Mesothelial cell of epicardium (in vitro differentiated cells): ENCODE measurements around the gene DNAJC11. TPM values are rescaled to one million over a fixed set of nuclear protein-coding genes. Genes with fewer than 3 reads are reported as not detected.

Source experiments
- DNase-seq, 2 experiments: peaks; one replicate each; pipeline ENCODE4 v3.0.0; 2021; ENCODE audit warnings: low spot score in 2 of 2; ENCODE audit not compliant: unreplicated experiment in 2 of 2
- H3K27ac Mint-ChIP-seq: 2 replicates; pipeline ENCODE4 v1.8.0; 2021; ENCODE audit warnings: mixed read lengths
- H3K27me3 Mint-ChIP-seq: 2 replicates; pipeline ENCODE4 v1.8.0; 2021; ENCODE audit warnings: low read depth, mixed read lengths
- H3K36me3 Mint-ChIP-seq: 2 replicates; pipeline ENCODE4 v1.8.0; 2021; ENCODE audit warnings: mixed read lengths
- H3K4me1 Mint-ChIP-seq: 2 replicates; pipeline ENCODE4 v1.8.0; 2021; ENCODE audit warnings: mixed read lengths
- H3K4me3 Mint-ChIP-seq: 2 replicates; pipeline ENCODE4 v1.8.0; 2021; ENCODE audit warnings: mild to moderate bottlenecking, moderate library complexity, mixed read lengths
- H3K9me3 Mint-ChIP-seq: 2 replicates; pipeline ENCODE4 v1.8.0; 2021; ENCODE audit warnings: mixed read lengths
- total RNA-seq: library from RNA; stranded (reverse); gene quantifications from 3 replicates; pipeline ENCODE4 v1.2.1, GENCODE V29; 2021
- TF ChIP-seq, protein P1 (sequence below): fragments of 200-600 bp; sonication (generic); IDR thresholded peaks from one replicate; pipeline ENCODE4 v1.5.0; 2021; ENCODE audit warnings: antibody characterized with exemption; ENCODE audit not compliant: unreplicated experiment

Gene DNAJC11
- total RNA-seq, 1 donor from 2014 or later: 63.4 TPM

DNA sequence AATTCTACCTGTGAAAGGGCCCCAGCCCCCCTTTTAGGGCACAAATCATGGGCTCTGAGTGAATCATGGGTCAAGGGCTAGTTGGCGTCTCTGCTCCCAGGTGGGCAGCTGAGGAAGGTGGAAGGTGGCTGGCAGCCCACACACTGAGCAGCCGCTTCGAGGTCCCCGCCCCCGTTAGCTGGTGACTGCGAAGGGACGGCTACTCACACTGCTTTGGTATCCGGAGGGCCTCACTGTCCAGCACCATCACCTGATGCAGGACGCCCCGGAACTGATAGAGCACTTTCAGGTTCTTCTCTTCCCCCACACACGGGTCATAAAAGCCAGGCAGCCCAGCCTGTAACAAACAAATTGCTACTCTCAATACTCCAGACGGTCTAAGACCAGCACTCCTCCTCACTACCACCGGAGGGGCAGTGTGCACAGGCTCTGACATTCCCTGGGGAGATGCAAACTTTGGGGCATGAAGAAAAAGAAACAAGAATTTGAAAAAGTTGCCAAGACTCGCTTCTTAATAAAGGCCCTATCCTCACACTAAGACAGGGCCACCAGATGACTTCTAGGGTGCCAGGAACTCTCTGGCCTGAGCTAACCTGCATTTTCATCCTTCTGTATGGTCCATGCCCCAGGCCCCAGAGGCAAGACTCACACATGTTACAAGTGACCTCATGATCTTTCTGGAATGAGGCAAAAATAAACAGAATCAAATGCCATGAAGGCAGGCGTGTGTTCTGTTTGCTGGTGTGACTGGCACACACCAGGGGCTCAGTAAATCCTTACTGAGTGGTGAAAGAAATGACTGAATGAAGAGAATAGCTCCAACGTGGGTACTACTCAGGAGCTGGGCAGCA, 65.5 kb downstream of the DNAJC11 start:
- Mint-ChIP-seq H3K9me3 (no peaks in the 10 kb centered on the region), H3K27me3 (no peaks in the 10 kb centered on the region), H3K4me3 (no peak overlapping the region), H3K36me3 (peaks cover 22% of the 10 kb centered on the region), H3K4me1 (no peaks in the 10 kb centered on the region), H3K27ac (no peak overlapping the region)
- TF ChIP-seq, protein P1, sequence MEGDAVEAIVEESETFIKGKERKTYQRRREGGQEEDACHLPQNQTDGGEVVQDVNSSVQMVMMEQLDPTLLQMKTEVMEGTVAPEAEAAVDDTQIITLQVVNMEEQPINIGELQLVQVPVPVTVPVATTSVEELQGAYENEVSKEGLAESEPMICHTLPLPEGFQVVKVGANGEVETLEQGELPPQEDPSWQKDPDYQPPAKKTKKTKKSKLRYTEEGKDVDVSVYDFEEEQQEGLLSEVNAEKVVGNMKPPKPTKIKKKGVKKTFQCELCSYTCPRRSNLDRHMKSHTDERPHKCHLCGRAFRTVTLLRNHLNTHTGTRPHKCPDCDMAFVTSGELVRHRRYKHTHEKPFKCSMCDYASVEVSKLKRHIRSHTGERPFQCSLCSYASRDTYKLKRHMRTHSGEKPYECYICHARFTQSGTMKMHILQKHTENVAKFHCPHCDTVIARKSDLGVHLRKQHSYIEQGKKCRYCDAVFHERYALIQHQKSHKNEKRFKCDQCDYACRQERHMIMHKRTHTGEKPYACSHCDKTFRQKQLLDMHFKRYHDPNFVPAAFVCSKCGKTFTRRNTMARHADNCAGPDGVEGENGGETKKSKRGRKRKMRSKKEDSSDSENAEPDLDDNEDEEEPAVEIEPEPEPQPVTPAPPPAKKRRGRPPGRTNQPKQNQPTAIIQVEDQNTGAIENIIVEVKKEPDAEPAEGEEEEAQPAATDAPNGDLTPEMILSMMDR: no peak
- no peak for DNase-seq

DNA sequence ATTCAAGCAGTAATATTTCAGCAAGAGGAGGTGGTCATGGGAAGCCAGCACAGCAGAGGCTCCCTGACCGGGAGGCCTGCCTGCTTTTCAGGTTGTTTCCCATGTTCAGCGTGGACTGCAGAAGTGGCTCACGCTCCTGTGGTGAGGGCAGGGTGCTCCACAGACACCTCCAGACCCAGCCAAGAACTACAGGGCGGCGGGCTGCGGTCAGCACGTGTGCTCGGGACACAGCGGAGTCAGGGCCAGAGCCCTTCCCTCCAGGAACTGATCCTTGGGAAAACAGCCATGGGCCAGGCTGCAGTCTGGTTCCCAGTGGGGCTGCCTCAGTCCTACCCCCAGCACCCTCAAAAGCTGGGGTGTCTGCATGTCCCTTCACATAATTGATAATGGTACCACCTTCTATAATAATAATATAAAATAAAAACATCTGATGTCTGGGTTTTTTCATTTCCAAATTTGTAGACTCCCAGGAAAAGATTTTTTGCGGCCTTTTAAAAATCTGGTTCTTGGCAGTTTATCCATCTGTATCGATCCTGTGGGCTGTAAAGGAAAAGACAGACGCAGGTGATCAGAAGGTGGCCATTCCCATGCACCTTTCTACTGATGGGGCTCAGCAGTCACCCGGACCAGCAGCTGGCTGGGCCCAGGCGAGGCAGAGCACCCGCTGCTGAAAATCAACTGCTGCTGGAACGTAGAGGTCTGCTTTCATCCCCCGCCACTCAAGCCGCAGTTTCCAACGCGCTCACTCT, 66.3 kb downstream of the DNAJC11 start:
- Mint-ChIP-seq H3K36me3 (peaks cover 20% of the 10 kb centered on the region), H3K27ac (peak overlapping the region; percentile 22), H3K4me1 (no peaks in the 10 kb centered on the region), H3K9me3 (no peaks in the 10 kb centered on the region), H3K27me3 (no peaks in the 10 kb centered on the region), H3K4me3 (no peak overlapping the region)
- no peak for DNase-seq
- TF ChIP-seq, protein P1: no peak

DNA sequence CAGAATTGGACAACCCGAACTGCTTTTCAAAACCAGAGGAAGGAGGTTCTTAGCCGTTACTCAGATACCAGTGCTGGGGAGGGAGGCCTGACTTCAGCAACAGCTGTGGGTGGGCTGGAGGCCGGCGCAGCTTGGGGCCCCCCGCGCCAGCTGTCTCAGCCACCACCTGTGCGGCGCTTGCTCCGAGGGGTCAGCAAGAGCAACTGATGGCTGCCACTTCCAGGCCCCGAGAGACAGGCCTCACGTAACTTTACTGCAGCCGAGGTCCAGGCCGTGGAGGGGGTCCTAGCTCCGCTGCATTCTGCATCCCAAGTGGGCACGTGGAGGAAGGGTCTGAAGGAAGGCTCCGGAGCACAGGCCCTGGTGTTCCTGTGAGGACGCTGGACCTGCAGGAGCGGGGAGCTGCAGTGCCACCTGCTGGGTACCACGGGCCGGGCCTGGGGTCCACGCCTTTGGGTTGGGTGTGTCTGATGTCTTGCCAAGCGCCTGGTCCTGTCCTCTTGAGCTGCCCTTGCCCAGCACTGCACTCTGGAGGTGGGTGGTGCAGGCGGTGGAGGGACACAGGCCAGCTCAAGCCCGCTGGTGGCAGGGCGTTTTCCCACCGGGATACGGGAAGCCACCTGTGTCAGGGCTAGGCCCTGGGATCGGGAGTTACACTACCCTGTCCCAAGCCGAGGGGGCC, 67.1 kb downstream of the DNAJC11 start:
- H3K4me3 Mint-ChIP-seq: no peak overlapping the region
- no peaks in the 10 kb centered on the region for H3K4me1 Mint-ChIP-seq
- peaks cover 23% of the 10 kb centered on the region for H3K36me3 Mint-ChIP-seq
- peak in 1 of 2 experiments; percentile 57 for DNase-seq
- H3K27me3 Mint-ChIP-seq: no peaks in the 10 kb centered on the region
- TF ChIP-seq, protein P1: no peak
- peak overlapping the region; percentile 22 for H3K27ac Mint-ChIP-seq
- no peaks in the 10 kb centered on the region for H3K9me3 Mint-ChIP-seq

DNA sequence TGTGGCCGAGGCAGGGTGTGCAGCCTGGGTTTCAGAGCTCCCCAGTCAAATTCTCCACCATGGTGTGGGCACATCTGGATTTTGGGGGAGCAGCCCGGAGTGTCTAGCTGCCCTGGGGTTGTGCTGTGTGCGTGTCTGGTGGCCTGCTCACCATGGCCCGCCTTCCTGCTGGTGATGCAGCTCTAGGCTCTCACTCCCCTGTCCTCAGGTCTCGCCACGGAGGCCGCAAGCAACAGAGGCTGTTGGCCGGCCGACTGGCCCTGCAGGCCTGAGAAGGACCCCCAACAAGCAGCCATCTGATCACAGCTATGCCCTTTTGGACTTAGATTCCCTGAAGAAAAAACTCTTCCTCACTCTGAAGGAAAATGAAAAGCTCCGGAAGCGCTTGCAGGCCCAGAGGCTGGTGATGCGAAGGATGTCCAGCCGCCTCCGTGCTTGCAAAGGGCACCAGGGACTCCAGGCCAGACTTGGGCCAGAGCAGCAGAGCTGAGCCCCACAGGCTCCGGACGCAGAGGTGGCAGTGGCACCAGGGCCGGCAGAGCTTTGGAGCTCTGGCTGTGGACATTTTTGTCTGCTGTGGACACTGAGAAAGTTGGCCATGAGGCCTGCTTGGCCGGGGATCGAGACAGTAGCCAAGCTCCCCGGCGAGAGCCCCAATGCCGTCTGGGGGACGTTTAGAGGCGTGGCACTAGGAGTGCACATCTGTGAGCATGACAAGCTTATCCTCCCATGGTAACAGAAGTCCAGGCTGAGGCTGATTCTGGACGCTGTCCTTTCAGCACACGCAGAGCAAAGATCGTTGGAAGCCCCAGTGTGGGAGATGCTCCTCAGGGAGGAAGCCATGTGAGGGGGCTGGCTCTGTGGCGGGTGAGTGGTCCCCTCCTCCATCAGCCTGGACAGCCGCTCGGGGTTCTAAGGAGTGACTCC, 68.8 kb downstream of the DNAJC11 start:
- H3K36me3 Mint-ChIP-seq: peaks cover 22% of the 10 kb centered on the region
- H3K27ac Mint-ChIP-seq: no peak overlapping the region
- no peaks in the 10 kb centered on the region for H3K9me3 Mint-ChIP-seq
- no peak for DNase-seq
- TF ChIP-seq, protein P1: no peak
- no peak overlapping the region for H3K4me3 Mint-ChIP-seq
- H3K27me3 Mint-ChIP-seq: no peaks in the 10 kb centered on the region
- no peaks in the 10 kb centered on the region for H3K4me1 Mint-ChIP-seq

DNA sequence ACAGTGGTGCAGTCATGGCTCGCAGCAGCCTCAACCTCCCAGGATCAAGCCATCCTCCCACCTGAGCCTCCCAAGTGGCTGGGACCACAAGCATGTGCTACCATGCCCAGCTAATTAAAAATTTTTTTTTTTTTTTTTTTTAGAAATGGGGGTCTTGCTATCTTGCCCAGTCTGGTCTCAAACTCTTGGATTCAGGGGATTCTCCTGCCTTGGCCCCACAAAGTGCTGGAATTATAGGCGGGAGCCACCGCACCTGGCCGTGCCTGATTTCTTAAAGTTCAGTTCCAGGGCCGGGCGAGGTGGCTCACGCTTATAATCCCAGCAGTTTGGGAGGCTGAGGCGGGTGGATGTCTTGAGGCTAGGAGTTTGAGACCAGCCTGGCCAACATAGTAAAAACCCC, 70.6 kb downstream of the DNAJC11 start:
- Mint-ChIP-seq H3K4me3 (no peak overlapping the region), H3K27me3 (no peaks in the 10 kb centered on the region), H3K9me3 (no peaks in the 10 kb centered on the region), H3K27ac (no peak overlapping the region), H3K36me3 (peaks cover 21% of the 10 kb centered on the region), H3K4me1 (peaks cover 11% of the 10 kb centered on the region)
- no peak for DNase-seq
- TF ChIP-seq, protein P1: no peak
